CD4-positive, alpha-beta T cell treated with Interleukin-17A for 4 hours (primary cell): Measurements from ENCODE around the gene GOLGA6C.
"Not testable (repeated sequence)": the region's sequence is repeated elsewhere in the genome, so short reads cannot be mapped to it uniquely, and the experiment has no call there.

Experiments used
- DNase-seq: peaks from one replicate; pipeline ENCODE4 v3.0.0-alpha.2; 2020; ENCODE audit warnings: mixed read lengths

GOLGA6C gene

GRCh38 chr15:75258034-75258433 lies at the start of gene GOLGA6C:
GOLGA6C (plus strand) TSS chr15:75258334; CDS start chr15:75258599, 265 bp downstream.
- DNase-seq: not testable (repeated sequence)

- DNase-seq: no peak
These were observed 49.4 kb upstream of the GOLGA6C start for GRCh38 chr15:75208501-75209288.

- no peak for DNase-seq
These were observed 48.9 kb upstream of the GOLGA6C start for GRCh38 chr15:75209289-75209676.

- DNase-seq: no peak
These were observed 47.3 kb upstream of the GOLGA6C start for GRCh38 chr15:75210811-75211230.

GRCh38 chr15:75211436-75212199 lies 46.5 kb upstream of the GOLGA6C start:
- no peak for DNase-seq

- DNase-seq: no peak
These were observed 45.8 kb upstream of the GOLGA6C start for GRCh38 chr15:75212200-75212858.

- no peak for DNase-seq
These were observed 44.8 kb upstream of the GOLGA6C start for GRCh38 chr15:75213212-75213767.

GRCh38 chr15:75213768-75214221 lies 44.3 kb upstream of the GOLGA6C start:
- no peak for DNase-seq

GRCh38 chr15:75214293-75215096 lies 43.6 kb upstream of the GOLGA6C start:
- no peak for DNase-seq

GRCh38 chr15:75215107-75216004 lies 42.8 kb upstream of the GOLGA6C start:
- no peak for DNase-seq

GRCh38 chr15:75217012-75217411 lies 41.1 kb upstream of the GOLGA6C start:
- DNase-seq: no peak

- DNase-seq: not testable (repeated sequence)
These were observed 40.6 kb upstream of the GOLGA6C start for GRCh38 chr15:75217574-75217973.

- DNase-seq: not testable (repeated sequence)
These were observed 38.6 kb upstream of the GOLGA6C start for GRCh38 chr15:75219507-75219929.

- DNase-seq: no peak
These were observed 34.4 kb upstream of the GOLGA6C start for GRCh38 chr15:75223688-75224087.

- no peak for DNase-seq
These were observed 33.9 kb upstream of the GOLGA6C start for GRCh38 chr15:75224281-75224680.

- DNase-seq: not testable (repeated sequence)
These were observed 32.9 kb upstream of the GOLGA6C start for GRCh38 chr15:75225102-75225836.

GRCh38 chr15:75225951-75226732 lies 32.0 kb upstream of the GOLGA6C start:
- no peak for DNase-seq

- not testable (repeated sequence) for DNase-seq
These were observed 31.0 kb upstream of the GOLGA6C start for GRCh38 chr15:75227112-75227511.

- no peak for DNase-seq
These were observed 30.4 kb upstream of the GOLGA6C start for GRCh38 chr15:75227663-75228280.
